Measurements from ENCODE around the gene MINDY2. TPM values are rescaled to one million over a fixed set of nuclear protein-coding genes. Genes with fewer than 3 reads are reported as not detected.
"Not testable (repeated sequence)": the region's sequence is repeated elsewhere in the genome, so short reads cannot be mapped to it uniquely, and the experiment has no call there.

MINDY2 gene
- total RNA-seq, 2 experiments from 2014 or later: 10.1 to 10.7 TPM

DNA sequence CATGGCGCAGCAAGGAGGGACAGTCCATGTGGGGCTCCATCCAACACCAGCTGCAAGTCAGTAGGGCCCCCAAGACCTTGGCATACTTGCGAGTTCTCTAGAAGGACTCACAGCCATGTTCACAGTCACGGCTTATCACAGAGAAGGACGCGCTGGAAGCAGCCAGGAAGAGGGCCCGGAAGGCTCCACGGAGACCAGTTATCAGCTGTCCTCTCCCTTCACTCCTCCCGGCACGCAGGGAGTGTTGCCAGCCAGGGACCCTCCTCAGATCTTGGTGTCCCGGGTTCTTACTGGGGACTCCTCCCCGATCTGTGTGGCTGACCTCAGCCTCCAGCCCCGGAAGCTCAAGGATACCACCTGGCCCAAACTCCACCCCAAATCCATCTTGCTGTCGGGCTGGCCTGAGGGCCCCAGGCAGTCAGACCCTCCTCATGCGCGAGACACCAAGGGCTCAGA is 94.4 kb downstream of the MINDY2 start:
- POLR2A ChIA-PET: no interaction called here
- CTCF ChIA-PET: no interaction called here

DNA sequence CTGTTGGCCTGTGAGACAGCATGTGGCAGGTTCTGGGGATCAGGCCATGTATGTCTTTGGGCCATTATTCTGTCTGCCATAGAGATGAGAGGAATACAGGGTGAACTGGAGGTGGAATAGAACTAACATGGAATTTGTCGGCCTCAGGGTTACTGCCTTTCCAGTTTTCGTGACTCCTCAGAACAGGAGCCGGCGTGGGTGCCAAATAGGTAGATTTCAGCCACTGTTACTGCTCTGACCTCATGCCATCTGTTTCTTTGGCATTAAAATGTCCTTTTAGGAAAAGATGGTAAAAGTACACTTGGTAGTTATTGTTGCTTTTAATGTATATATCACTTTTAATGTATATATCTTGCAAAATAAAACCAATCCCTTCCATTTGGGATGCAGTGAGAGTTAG is 96.8 kb downstream of the MINDY2 start:
- CTCF ChIA-PET: no interaction called here
- POLR2A ChIA-PET: no interaction called here

DNA sequence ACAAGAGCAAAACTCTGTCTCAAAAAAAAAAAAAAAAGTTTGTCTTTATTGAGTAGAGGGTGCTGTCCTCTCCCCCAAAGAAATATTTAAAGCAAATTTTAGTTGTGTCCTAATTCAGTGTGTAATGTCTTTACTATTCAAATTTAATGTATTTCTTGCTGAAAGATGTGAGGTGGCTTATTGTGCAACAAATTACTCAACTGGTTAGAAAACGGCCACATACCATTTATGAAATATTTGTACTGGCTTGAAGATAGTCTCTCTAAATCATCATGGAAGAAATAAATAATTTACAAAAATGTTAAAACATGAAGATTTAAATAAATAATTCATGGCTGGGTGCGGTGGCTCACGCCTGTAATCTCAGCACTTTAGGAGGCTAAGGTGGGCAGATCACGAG is 99.3 kb downstream of the MINDY2 start:
- ChIA-PET CTCF (no interaction called here), POLR2A (no interaction called here)

DNA sequence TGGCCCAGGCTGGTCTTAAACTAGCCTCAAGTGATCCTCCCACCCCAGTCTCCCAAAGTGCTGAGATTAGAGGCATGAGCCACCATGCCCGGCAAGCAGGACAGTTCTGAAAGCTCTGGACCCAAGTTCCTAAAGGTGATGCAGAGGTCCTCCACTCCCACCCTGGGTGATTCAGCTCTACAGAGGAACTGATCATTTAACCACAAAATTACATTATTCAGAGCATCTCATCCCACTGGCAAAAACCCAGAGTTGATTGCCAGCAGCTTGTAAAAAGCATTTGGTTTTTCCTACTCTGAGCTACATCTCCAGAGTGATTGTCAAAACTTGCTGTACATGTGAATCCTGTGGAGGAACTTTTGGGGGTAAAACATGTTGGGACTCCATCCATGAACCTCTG is 102.2 kb downstream of the MINDY2 start:
- CTCF ChIA-PET: no interaction called here
- POLR2A ChIA-PET: interaction anchor here (0.5 kb wide), 1 partner anchor 11 kb away, joined by 5 read pairs; no protein-coding TSS in a partner anchor

DNA sequence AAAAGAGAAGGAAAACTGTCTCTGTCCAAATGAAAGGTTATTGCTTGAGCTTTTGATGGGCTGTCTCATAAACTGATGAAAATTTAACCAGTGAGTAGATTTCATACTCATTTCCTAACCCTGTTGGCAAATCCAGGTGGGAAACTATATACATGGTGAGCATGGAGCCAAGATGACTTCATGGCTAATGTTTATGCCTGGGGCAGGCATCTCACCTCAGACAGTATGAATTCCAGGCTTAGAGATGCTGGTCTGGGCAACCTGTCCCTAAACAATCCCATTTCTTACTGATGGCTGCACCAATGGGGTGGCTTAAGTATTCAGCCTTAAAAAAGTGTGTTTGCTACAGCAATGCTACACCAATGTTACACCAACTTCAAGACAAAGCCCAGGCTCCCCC is 104.2 kb downstream of the MINDY2 start:
- ChIA-PET CTCF (no interaction called here), POLR2A (no interaction called here)

DNA sequence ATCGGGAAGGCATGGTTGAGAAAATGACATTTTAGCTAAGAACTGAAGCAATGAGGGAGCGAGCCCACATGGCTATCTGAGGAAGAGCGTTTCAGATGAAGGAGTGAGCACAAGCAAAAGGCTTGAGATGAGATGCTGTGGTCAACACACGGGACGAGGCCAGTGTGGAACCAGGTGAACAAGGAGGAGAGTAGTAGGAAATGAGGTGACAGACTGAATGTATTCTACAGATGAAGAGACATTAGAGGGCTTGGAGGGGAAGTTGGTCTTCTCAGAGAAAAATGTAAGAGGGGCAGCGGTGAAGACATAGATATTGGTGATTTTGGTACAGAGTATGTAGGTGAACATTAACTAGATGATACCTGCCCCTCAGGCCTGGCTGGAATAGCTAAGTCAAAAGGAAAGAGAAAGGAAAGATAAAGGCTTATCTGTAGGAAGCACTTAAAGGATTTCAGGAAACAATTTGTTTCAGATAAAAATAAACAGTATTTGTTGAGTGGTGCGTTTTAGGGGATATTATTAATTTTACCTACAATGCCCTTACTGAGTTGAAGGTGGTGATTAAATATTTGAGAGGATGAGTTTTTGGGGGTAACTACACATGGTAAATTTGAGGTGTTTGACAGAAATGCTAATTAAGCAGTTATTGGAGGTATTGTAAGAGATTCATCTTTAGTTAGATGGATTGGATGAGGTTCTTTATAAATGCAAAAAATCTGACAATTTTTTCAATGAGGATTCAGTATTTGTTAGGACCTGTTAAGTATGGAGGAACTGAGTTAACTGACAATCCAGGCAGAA is 105.4 kb downstream of the MINDY2 start:
- ChIA-PET CTCF (no interaction called here), POLR2A (no interaction called here)

DNA sequence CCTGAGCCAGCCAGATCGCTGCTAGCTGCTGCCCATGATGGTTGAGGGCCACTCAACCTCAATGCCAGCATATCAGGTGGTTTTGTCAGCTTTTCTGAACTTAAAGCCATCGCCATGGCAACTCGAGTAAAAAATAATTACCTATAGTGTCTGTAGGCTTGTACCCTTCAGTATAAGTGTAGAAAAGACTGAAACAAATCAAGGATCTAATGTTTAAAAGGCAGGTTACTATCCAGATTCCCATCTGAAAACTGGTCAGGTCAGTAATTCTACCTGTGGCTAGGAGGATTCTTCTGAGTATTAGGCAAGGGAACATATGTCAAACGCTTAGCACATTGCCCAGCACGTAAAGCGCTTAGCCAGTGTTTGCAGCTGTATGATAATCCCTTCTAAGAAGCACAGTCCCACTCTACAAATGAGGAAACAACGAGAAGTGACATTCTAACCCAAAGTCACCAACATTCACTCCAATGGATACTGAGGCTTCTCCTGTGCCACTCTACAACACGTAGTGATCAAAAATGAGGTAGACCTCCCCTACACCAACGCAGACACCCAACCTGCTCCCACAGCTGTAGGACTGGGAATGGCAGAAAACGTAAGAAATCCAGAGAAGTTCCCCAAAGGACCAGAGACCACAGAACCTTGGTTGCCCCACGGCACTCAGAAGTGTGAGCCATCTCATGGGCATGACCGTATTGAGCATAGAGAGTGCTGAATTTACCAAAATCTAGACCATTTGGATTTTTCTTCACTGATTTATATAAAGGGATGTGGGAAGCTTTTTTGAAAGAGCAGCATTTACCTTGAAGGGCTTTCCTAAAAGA is 107.1 kb downstream of the MINDY2 start:
- ChIA-PET CTCF (no interaction called here), POLR2A (no interaction called here)

DNA sequence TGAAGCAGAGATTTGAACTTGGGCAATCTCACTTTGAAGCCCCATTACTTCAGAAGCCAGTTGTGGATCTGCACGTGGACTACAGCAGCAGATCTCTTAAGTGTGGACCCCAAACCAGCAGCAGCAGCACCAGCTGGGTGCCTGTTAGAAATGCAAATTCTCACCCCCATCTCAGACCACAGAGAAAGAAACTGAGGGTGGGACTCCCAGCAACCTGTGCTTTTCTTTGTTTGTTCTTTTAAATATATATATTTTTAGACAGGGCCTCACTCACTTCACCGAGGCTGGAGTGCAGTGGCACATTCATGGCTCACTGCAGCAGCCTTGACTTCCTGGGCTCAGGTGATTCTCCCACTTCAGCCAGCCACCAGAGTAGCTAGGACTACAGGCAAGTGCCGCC is 109.2 kb downstream of the MINDY2 start:
- ChIA-PET POLR2A (no interaction called here), CTCF (no interaction called here)

DNA sequence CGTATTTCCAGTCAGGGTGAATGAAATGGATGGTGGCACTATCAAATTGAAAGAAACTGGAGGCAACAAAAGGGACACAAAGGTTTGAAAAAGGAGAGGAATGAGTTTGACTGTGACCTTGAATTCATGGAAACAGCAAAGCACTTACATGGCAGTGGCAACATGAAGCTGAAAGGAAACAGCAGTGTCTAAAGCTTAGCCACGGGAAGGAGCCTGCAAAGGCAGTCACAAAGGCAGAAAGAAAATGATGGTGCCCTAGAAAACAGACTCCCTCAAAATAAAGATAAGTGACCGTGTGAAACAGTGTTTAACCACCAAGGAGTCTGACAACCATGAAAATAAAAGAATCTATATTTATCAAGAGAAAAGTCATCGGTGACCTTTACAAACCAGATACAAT is 111.1 kb downstream of the MINDY2 start:
- CTCF ChIA-PET: no interaction called here

DNA sequence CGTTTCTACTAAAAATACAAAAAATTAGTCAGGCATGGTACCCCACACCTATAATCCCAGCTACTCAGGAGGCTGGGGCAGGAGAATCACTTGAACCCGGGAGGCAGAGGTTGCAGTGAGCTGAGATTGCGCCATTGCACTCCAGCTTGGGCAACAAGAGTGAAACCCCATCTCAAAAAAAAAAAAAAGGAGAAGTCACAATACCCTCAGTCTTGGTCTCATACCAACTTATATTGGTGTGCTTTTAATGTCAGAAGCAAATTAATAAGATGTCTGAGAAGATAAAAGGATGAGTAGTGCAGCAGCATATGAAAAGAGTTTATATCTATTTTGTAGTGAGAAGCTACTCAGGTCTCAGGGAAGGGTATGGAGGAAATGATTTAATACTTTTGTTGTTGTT is 112.8 kb downstream of the MINDY2 start:
- CTCF ChIA-PET: not testable (repeated sequence)
- POLR2A ChIA-PET: interaction anchor here (0.7 kb wide), 1 partner anchor 11 kb away, joined by 5 read pairs; no protein-coding TSS in a partner anchor

More for the DNA sequence above, 111.1 kb downstream of the MINDY2 start:
- POLR2A ChIA-PET: interaction anchor here (0.6 kb wide), 1 partner anchor 52 kb away, joined by 4 read pairs; no protein-coding TSS in a partner anchor

DNA sequence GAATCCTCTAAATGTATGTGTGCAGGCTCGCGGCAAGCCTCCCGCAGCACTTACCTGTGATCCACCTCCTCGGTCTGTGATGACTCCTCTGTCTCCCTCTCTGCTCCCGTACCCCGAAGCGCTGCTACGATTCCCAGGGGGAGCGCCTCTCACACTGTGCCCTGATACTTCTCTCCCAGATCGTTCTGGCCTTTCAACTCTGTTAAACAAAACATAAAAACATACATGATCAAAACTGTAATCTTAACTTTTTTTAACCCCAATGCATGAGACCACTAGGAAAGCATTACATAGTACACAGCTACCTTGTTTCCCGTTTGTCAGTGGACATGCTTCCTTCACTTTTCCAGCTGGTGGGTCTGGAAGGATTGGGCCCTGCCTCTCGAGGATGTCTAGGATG is 115.8 kb downstream of the MINDY2 start:
- CTCF ChIA-PET: no interaction called here
- POLR2A ChIA-PET: no interaction called here

DNA sequence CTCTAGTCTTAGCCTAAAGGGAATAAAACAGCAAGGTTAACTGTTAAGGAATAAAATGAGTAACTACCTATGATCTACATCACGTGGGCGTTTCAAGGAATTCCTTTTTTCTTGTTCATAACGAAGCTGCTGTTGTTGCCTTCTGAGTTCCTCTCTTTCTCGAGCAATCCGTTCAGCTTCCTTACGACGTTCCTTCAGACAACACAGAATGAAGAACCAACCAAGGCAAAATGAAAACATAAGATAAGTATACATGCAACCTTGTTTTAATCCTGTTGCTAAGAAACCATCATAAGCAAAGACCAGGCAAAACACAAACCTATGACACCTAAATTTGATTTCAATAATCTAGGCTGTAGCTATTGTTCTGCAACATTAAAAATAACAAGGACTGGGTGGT is 118.3 kb downstream of the MINDY2 start:
- ChIA-PET POLR2A (no interaction called here), CTCF (no interaction called here)

DNA sequence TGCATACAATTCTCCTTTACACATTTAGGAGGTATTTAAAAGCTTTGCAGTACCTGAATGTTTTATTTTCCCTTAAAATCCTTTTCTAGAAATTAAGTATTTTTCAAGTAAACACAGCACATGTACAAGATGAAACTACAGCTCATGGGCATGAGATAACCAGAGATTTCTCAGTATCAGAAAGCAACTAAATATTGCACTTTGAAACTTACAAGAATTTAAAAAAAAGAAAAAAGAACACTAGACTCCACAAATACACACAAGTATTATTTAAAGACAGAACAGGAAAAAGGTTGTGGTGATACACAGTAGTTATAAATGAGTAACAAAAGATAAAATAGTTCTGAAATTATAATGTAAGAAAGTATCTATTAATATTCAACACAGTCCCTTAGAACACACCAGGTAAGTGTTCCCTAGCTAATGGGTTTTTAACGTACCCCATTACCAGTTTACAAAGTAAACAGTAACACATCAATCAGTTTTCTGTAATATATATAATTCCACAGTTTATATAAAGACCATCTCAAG is 127.1 kb downstream of the MINDY2 start:
- CTCF ChIA-PET: no interaction called here
- POLR2A ChIA-PET: no interaction called here

DNA sequence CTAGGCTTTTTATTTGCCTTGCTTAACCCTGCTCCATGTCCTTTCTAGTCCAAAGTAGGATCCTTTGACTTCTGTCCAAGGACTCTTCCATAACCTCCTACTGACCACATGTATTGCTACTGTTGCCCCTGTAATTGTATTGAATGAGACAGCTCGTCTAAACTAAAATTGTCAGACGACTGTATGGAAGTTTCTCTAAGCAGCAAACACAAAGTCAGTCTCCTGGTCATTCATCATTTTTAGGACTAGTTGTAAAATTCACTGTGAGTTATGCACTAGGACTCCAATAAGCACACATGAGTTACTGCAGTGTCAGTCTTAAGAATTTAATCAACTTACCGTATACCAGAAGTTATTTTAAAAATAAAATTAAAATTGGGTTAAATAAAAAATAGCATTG is 129.5 kb downstream of the MINDY2 start:
- CTCF ChIA-PET: no interaction called here
- POLR2A ChIA-PET: interaction anchor here (0.6 kb wide), 1 partner anchor 441 kb away, joined by 3 read pairs; no protein-coding TSS in a partner anchor

DNA sequence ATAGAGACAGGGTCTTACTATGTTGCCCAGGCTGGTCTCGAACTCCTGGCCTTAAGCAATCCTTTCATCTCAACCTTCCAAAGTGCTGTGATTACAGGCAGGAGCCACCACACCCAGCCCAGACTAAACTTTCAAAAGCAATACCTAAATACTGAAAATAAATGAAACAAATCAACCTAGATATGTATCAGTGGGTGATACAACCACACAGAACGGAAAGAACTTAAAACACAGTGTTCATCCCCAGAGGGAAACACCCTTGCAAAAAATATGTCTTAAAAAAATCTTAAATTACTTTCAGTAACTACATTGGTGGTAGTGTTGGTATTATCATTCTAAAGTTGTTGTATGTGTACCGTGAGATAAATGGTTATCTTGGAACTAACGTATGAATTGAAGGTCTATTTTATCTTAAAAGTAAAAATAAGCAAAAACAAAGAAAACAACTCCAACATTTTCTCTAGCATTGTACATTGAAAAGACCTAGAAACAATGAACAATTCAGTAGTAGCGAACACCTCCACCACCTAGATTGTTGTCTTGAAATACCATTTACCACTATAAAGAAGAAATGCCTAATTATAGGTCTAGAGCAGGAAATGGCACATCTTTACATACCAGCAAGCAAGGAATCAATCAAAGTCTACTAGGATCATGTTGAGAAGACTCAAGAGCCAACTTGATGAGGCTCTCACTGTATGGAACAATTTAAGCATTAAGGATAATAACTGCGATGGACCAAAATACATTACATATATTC is 137.6 kb downstream of the MINDY2 start:
- ChIA-PET CTCF (no interaction called here), POLR2A (no interaction called here)

DNA sequence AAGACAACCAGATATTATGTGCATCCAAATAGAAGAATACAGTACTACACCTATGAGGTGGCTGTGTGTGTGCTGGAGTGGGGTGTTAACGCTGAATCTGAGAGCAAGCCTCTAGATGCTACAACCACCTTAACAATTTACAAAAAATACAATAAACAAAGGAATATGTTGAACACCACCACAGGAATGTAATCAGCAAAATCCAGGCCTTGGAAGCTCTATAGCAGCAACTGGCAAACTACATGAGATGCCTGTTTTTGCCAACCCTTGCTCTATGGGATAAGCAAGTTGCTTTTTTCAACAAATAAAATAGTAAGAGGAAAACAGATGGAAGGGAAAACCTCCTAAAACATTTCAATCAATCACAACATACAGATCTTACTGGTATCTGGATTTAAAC is 138.5 kb downstream of the MINDY2 start:
- ChIA-PET POLR2A (no interaction called here), CTCF (no interaction called here)

DNA sequence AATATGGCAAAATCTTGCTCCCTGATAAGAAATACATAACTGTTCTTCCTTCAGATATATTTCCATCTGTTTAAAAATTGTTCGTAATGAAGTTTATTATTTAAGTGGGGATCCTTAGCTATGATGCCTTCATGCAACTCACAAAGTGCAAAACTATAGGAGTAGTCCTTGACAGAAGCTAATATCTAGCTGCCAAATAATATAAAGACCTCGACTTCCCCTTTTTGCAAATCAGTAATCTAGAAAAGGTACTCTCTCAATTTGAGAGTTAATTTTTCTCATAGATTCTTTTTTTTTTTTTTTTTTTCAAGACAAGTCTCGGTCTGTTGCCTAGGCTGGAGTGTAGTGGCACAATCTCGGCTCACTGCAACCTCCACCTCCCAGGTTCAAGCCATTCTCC is 139.4 kb downstream of the MINDY2 start:
- ChIA-PET CTCF (interaction anchor here (0.7 kb wide), 1 partner anchor 23 kb away, joined by 4 read pairs; no protein-coding TSS in a partner anchor), POLR2A (no interaction called here)

All from activated CD8-positive, alpha-beta memory T cell treated with anti-CD3 and anti-CD28 coated beads for 36 hours (primary cell).